Measurements from ENCODE around the gene MT1A. TPM values are rescaled to one million over a fixed set of nuclear protein-coding genes. Genes with fewer than 3 reads are reported as not detected.
"Not testable (repeated sequence)": the region's sequence is repeated elsewhere in the genome, so short reads cannot be mapped to it uniquely, and the experiment has no call there.

MT1A gene
- total and polyA plus RNA-seq, 8 donors: 0.78 to 24.1 (median 2.0) TPM; not detected in 4

GRCh38 chr16:56657555-56658326 lies 19.3 kb downstream of the MT1A start, which contains the start of gene MT1F:
Gene MT1F (plus strand): TSS chr16:56657959. CDS start chr16:56658059, 100 bp downstream.
- intact Hi-C loops (cut with DNase I): no loop called here
- Histone ChIP-seq H3K4me1 (peaks cover 0 to 15% of the 10 kb centered on the region in 2 donors), H3K9me3 (no peaks in the 10 kb centered on the region), H3K27me3 (peaks cover 3 to 21% of the 10 kb centered on the region in 2 donors), H3K27ac (peak within 1 kb of the TSS in 1 of 2 donors; percentile 60), H3K4me3 (peak within 1 kb of the TSS; percentile 55 to 63), H3K36me3 (no peaks in the 10 kb centered on the region)
- TF ChIP-seq, protein P1, sequence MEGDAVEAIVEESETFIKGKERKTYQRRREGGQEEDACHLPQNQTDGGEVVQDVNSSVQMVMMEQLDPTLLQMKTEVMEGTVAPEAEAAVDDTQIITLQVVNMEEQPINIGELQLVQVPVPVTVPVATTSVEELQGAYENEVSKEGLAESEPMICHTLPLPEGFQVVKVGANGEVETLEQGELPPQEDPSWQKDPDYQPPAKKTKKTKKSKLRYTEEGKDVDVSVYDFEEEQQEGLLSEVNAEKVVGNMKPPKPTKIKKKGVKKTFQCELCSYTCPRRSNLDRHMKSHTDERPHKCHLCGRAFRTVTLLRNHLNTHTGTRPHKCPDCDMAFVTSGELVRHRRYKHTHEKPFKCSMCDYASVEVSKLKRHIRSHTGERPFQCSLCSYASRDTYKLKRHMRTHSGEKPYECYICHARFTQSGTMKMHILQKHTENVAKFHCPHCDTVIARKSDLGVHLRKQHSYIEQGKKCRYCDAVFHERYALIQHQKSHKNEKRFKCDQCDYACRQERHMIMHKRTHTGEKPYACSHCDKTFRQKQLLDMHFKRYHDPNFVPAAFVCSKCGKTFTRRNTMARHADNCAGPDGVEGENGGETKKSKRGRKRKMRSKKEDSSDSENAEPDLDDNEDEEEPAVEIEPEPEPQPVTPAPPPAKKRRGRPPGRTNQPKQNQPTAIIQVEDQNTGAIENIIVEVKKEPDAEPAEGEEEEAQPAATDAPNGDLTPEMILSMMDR (IDR thresholded peaks at IDR 0.05): no peak
- peak in 3 of 4 donors; percentile 69 to 94 (median 90) for DNase-seq
- ATAC-seq: peak; percentile 98

DNA sequence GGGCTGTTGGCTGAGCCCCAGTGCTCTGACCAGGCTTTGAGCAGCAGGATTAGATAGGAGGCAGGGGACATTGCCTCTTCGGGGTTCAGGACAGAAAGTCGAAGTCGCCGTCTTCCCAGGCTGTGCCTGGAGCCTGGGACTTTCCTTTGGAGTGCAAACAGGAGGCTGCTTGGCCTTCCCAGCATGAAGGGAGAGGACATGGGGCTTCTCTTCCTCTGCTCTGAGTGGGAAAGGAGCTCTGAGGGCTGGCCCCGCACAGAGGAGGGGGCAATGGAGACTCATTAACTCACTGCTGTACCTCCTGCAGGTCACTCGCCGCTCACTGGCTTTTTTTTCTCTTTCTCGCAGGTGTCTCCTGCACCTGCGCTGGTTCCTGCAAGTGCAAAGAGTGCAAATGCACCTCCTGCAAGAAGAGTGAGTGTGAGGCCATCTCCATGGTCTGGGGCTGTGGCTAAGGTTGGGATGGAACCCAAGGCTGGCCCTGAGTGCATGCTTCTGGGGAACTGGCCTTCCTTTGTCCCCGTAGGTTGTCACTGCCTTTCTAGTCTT lies 19.9 kb downstream of the MT1A start:
- peaks cover 10 to 27% of the 10 kb centered on the region in 2 donors for H3K27me3 ChIP-seq
- DNase-seq: peak in 1 of 4 donors; percentile 66
- H3K9me3 ChIP-seq: no peaks in the 10 kb centered on the region
- H3K4me1 ChIP-seq: peaks cover 0 to 19% of the 10 kb centered on the region in 2 donors
- TF ChIP-seq, protein P1 (IDR thresholded peaks at IDR 0.05): no peak
- H3K27ac ChIP-seq: peak overlapping the region in 1 of 2 donors; percentile 60
- intact Hi-C loops (cut with DNase I): no loop called here
- H3K36me3 ChIP-seq: no peaks in the 10 kb centered on the region
- H3K4me3 ChIP-seq: peak overlapping the region; percentile 55 to 63
- ATAC-seq: no peak

DNA sequence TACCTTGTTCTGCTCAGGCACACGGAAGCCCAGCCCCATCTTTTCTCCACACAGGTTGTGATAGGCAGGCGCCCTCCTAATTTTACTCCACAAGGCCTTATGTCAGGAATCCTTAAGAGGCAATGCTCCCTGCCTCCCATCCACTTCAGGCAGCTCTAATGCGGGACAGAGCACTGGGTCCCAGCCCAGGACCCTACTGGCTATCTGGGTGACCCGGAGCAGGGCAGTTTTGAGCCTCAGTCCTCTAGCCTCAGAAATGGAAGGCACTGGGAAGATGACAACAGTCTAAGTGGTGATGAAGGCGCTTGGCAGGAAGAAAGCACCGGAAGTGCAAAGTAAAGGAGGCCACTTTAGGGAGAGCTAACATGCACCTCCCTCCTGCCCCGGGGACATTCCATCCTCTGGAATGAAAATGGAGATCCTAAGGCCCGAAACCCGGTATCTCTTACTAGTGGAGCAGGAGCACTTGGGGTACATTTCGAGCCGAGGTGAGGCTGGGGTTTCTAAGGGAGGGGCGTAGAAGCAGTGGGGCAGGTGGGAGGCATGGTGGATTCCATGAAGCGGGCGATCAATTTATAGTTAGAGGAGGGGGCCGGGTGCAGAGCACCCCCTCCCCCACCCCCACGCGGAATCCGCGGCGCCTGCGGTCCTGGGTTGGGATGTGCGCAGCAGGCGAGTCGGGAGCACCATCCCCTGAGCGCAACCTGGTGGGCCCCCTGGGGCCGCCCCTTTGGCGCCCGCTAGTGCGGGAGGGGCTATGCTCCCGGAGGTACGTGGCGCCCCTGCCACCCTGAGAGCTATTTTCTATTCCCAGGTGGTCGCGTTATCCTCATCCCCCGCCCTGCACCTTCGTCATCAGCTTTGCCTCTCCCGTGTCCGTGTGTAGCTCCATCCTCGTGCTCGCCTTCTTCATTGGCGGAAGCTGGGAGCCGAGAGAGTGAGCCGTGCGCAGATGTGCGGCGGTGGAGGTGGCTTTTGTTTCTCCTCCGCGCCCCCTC lies 24.2 kb downstream of the MT1A start:
- ATAC-seq (no peak), DNase-seq (no peak)
- TF ChIP-seq, protein P1 (IDR thresholded peaks at IDR 0.05): no peak
- Histone ChIP-seq H3K36me3 (no peaks in the 10 kb centered on the region), H3K9me3 (no peaks in the 10 kb centered on the region), H3K27ac (no peak overlapping the region), H3K4me3 (no peak overlapping the region), H3K4me1 (peaks cover 0 to 21% of the 10 kb centered on the region in 2 donors), H3K27me3 (peaks cover 21 to 69% of the 10 kb centered on the region in 2 donors)
- intact Hi-C loops (cut with DNase I): no loop called here

- no peaks in the 10 kb centered on the region for H3K36me3 ChIP-seq
- no peaks in the 10 kb centered on the region for H3K9me3 ChIP-seq
- no peak overlapping the region for H3K4me3 ChIP-seq
- H3K27ac ChIP-seq: no peak overlapping the region
- ATAC-seq: no peak
- DNase-seq: no peak
- peaks cover 0 to 20% of the 10 kb centered on the region in 2 donors for H3K4me1 ChIP-seq
- H3K27me3 ChIP-seq: peaks cover 38 to 87% of the 10 kb centered on the region in 2 donors
- intact Hi-C loops (cut with DNase I): no loop called here
- TF ChIP-seq, protein P1 (IDR thresholded peaks at IDR 0.05): no peak
Observed at GRCh38 chr16:56664506-56664905, 26.0 kb downstream of the MT1A start.

- intact Hi-C loops (cut with DNase I); H3K9me3 ChIP-seq; ATAC-seq; DNase-seq; H3K4me3 ChIP-seq; H3K36me3 ChIP-seq; H3K27ac ChIP-seq: not testable (repeated sequence)
- peaks cover 45 to 95% of the 10 kb centered on the region in 2 donors for H3K27me3 ChIP-seq
- H3K4me1 ChIP-seq: peaks cover 0 to 23% of the 10 kb centered on the region in 2 donors
Observed at GRCh38 chr16:56665286-56666261, 27.1 kb downstream of the MT1A start.
